GM18526 (cell line): ENCODE measurements around the gene KCNH5.

Source experiments
- POLR2A ChIP-seq: IDR thresholded peaks from 3 replicates; pipeline ENCODE4 v1.6.1; 2011; ENCODE audit not compliant: insufficient read length; ENCODE audit errors: extremely low read depth

Gene KCNH5

GRCh38 chr14:62739647-62740046 lies 305.6 kb downstream of the KCNH5 start:
- TF ChIP-seq POLR2A = no peak

- TF ChIP-seq POLR2A = no peak
These were observed 308.9 kb downstream of the KCNH5 start for GRCh38 chr14:62736048-62737043.

- TF ChIP-seq POLR2A = no peak
These were observed 310.4 kb downstream of the KCNH5 start for GRCh38 chr14:62734831-62735230.

GRCh38 chr14:62722406-62722805 lies 322.9 kb downstream of the KCNH5 start:
- no peak for TF ChIP-seq POLR2A

GRCh38 chr14:62718629-62719028 lies 326.6 kb downstream of the KCNH5 start:
- TF ChIP-seq POLR2A = no peak

GRCh38 chr14:62711351-62712023 lies 333.8 kb downstream of the KCNH5 start:
- no peak for TF ChIP-seq POLR2A

GRCh38 chr14:62710811-62711210 lies 334.4 kb downstream of the KCNH5 start:
- TF ChIP-seq POLR2A = no peak

- no peak for TF ChIP-seq POLR2A
These were observed 335.5 kb downstream of the KCNH5 start for GRCh38 chr14:62709773-62710172.

- no peak for TF ChIP-seq POLR2A
These were observed 339.0 kb downstream of the KCNH5 start for GRCh38 chr14:62706217-62706616.

- TF ChIP-seq POLR2A = no peak
These were observed 347.8 kb downstream of the KCNH5 start for GRCh38 chr14:62697461-62697860.

GRCh38 chr14:62696929-62697328 lies 348.3 kb downstream of the KCNH5 start:
- no peak for TF ChIP-seq POLR2A

- no peak for TF ChIP-seq POLR2A
These were observed 348.8 kb downstream of the KCNH5 start for GRCh38 chr14:62696331-62696924.

GRCh38 chr14:62694075-62694474 lies 351.2 kb downstream of the KCNH5 start:
- no peak for TF ChIP-seq POLR2A

GRCh38 chr14:62692490-62693106 lies 352.7 kb downstream of the KCNH5 start:
- no peak for TF ChIP-seq POLR2A

- TF ChIP-seq POLR2A = no peak
These were observed 353.4 kb downstream of the KCNH5 start for GRCh38 chr14:62691647-62692489.

- no peak for TF ChIP-seq POLR2A
These were observed 355.5 kb downstream of the KCNH5 start for GRCh38 chr14:62689733-62690132.
